GM18867 (cell line): ENCODE data around the gene DENND4C.
"Not testable (repeated sequence)": the region's sequence is repeated elsewhere in the genome, so short reads cannot be mapped to it uniquely, and the experiment has no call there.

Source experiments
- ATAC-seq: cut with Tn5 transposase; IDR thresholded peaks from one replicate; pipeline ENCODE4 v1.9.1; 2021; ENCODE audit warnings: mild to moderate bottlenecking, moderate library complexity; ENCODE audit not compliant: unreplicated experiment

The DENND4C gene

GRCh38 chr9:19408693-19409400, 178.4 kb downstream of the DENND4C start, which contains the start of gene ACER2:
Gene ACER2 (plus strand): TSS chr9:19409009. CDS start chr9:19409085, 76 bp downstream.
- ATAC-seq: peak; percentile 94

- peak; percentile 6 for ATAC-seq
Measured at GRCh38 chr9:19409401-19410194, 179.1 kb downstream of the DENND4C start.

GRCh38 chr9:19410195-19410503, 179.7 kb downstream of the DENND4C start:
- ATAC-seq: no peak

- ATAC-seq: no peak
Measured at GRCh38 chr9:19410594-19410993, 180.1 kb downstream of the DENND4C start.

GRCh38 chr9:19411316-19411715, 180.8 kb downstream of the DENND4C start:
- no peak for ATAC-seq

GRCh38 chr9:19413456-19413855, 183.0 kb downstream of the DENND4C start:
- ATAC-seq: not testable (repeated sequence)

- ATAC-seq: no peak
Measured at GRCh38 chr9:19416143-19416542, 185.7 kb downstream of the DENND4C start.

GRCh38 chr9:19420877-19421276, 190.4 kb downstream of the DENND4C start:
- no peak for ATAC-seq
